ENCODE measurements around the gene CLEC2L. TPM values are rescaled to one million over a fixed set of nuclear protein-coding genes. Genes with fewer than 3 reads are reported as not detected.

CLEC2L gene
- total and polyA plus RNA-seq, 12 donors: 0.03 to 0.97 (median 0.28) TPM; not detected in 9

GRCh38 chr7:139570626-139571025 lies 47.1 kb downstream of the CLEC2L start:
- DNase-seq (no peak), ATAC-seq (no peak)
- no peaks in the 10 kb centered on the region for H3K9me3 ChIP-seq
- no peak overlapping the region for H3K27ac ChIP-seq
- H3K4me1 ChIP-seq: peaks cover 0 to 21% (median 3%) of the 10 kb centered on the region in 9 donors
- no peak for TF ChIP-seq CTCF (IDR thresholded peaks at IDR 0.05)
- 88 to 91% methylated on average over 5 of the region's 5 CpGs for WGBS, 2 donors
- no peaks in the 10 kb centered on the region for H3K27me3 ChIP-seq
- intact Hi-C loops (cut with DNase I): no loop called here
- H3K4me3 ChIP-seq: no peak overlapping the region
- H3K36me3 ChIP-seq: peaks cover 0 to 88% (median 15%) of the 10 kb centered on the region in 9 donors

- no peak for TF ChIP-seq CTCF (IDR thresholded peaks at IDR 0.05)
- H3K4me1 ChIP-seq: peaks cover 0 to 19% (median 3%) of the 10 kb centered on the region in 9 donors
- intact Hi-C loops (cut with DNase I): no loop called here
- H3K9me3 ChIP-seq: no peaks in the 10 kb centered on the region
- WGBS, 2 donors: 90 to 91% methylated on average over 20 of the region's 20 CpGs
- no peak for ATAC-seq
- peaks cover 0 to 94% (median 15%) of the 10 kb centered on the region in 9 donors for H3K36me3 ChIP-seq
- no peak overlapping the region for H3K27ac ChIP-seq
- H3K4me3 ChIP-seq: no peak overlapping the region
- DNase-seq: no peak
- no peaks in the 10 kb centered on the region for H3K27me3 ChIP-seq
Measured at GRCh38 chr7:139571190-139571589, 47.7 kb downstream of the CLEC2L start.

- Histone ChIP-seq H3K4me3 (no peak overlapping the region), H3K36me3 (peaks cover 0 to 98% (median 15%) of the 10 kb centered on the region in 9 donors), H3K4me1 (peaks cover 0 to 19% (median 3%) of the 10 kb centered on the region in 9 donors), H3K27me3 (no peaks in the 10 kb centered on the region), H3K27ac (no peak overlapping the region), H3K9me3 (no peaks in the 10 kb centered on the region)
- ATAC-seq (no peak), DNase-seq (no peak)
- intact Hi-C loops (cut with DNase I): no loop called here
- no peak for TF ChIP-seq CTCF (IDR thresholded peaks at IDR 0.05)
- 97 to 98% methylated on average over 20 of the region's 20 CpGs for WGBS, 2 donors
Measured at GRCh38 chr7:139571651-139572050, 48.2 kb downstream of the CLEC2L start.

- H3K36me3 ChIP-seq: peaks cover 0 to 98% (median 15%) of the 10 kb centered on the region in 9 donors
- TF ChIP-seq CTCF (IDR thresholded peaks at IDR 0.05): no peak
- H3K27ac ChIP-seq: no peak overlapping the region
- no peak for ATAC-seq
- no peaks in the 10 kb centered on the region for H3K27me3 ChIP-seq
- WGBS, 2 donors: 97% methylated on average over 15 of the region's 15 CpGs
- H3K4me1 ChIP-seq: peaks cover 0 to 19% (median 3%) of the 10 kb centered on the region in 9 donors
- H3K4me3 ChIP-seq: no peak overlapping the region
- DNase-seq: no peak
- intact Hi-C loops (cut with DNase I): no loop called here
- H3K9me3 ChIP-seq: no peaks in the 10 kb centered on the region
Measured at GRCh38 chr7:139572071-139572470, 48.6 kb downstream of the CLEC2L start.

Data from heart right ventricle (tissue), 16 donors.